GM12864 (cell line): ENCODE measurements around the gene SLC17A6.

Source experiments
- DNase-seq: peaks from one replicate; pipeline ENCODE4 v3.0.0-alpha.2; 2011; ENCODE audit warnings: low read depth
- H3K4me3 ChIP-seq: 2 replicates; pipeline ENCODE4 v1.5.1; 2011; ENCODE audit warnings: mild to moderate bottlenecking, low read depth, low read length, control low read depth
- CTCF ChIP-seq: IDR thresholded peaks from 2 replicates; pipeline ENCODE4 v1.5.1; 2011; ENCODE audit warnings: low read depth, mild to moderate bottlenecking, moderate library complexity, low read length, control low read depth, inconsistent platforms; ENCODE audit errors: missing control alignments

SLC17A6 gene

GRCh38 chr11:22415476-22415875, 77.3 kb downstream of the SLC17A6 start:
- no peak for TF ChIP-seq CTCF
- no peak overlapping the region for H3K4me3 ChIP-seq
- no peak for DNase-seq

- DNase-seq, result no peak
- no peak for TF ChIP-seq CTCF
- no peak overlapping the region for H3K4me3 ChIP-seq
Observed at GRCh38 chr11:22416462-22416861, 78.3 kb downstream of the SLC17A6 start.

GRCh38 chr11:22426915-22427314, 88.7 kb downstream of the SLC17A6 start:
- no peak overlapping the region for H3K4me3 ChIP-seq
- no peak for DNase-seq
- TF ChIP-seq CTCF, result no peak
